ENCODE measurements around the gene KLHDC8A. TPM values are rescaled to one million over a fixed set of nuclear protein-coding genes. Genes with fewer than 3 reads are reported as not detected.
A peak's percentile ranks its signal among the peaks of the same experiment; 100 is the strongest.

The KLHDC8A gene
- total and polyA plus RNA-seq, 2 of the 13 experiments (the other 11 are each of a cell fraction or from before 2014, with no cell fraction given) = not detected

- TF ChIP-seq TSC22D2 (CRISPR knock-in tag; IDR thresholded peaks at IDR 0.05; ENCODE audit: borderline replicate concordance) (no peak), RFXANK (CRISPR knock-in tag; IDR thresholded peaks at IDR 0.05) (no peak), MTF1 (CRISPR knock-in tag; IDR thresholded peaks at IDR 0.05) (no peak)
Measured at GRCh38 chr1:205392650-205393049, 35.9 kb upstream of the KLHDC8A start (continued).

GRCh38 chr1:205391386-205391785, 34.7 kb upstream of the KLHDC8A start:
- 0% methylated on average over 5 of the region's 7 CpGs for WGBS (ENCODE audit: low lambda C conversion rate)
- H3K4me1 ChIP-seq (ENCODE audit: insufficient read depth, low read length) = peaks cover 17% of the 10 kb centered on the region
- no peaks in the 10 kb centered on the region for H3K9me3 ChIP-seq (ENCODE audit: low read length)
- no peak overlapping the region for H3K27ac ChIP-seq (ENCODE audit: extremely low read length, insufficient read depth, low read length)
- FAIRE-seq = no peak
- no peak overlapping the region for H3K9ac ChIP-seq (ENCODE audit: insufficient read depth, low read depth, low read length)
- H3K4me2 ChIP-seq (ENCODE audit: low read depth, low read length) = no peak overlapping the region
- no peak overlapping the region for H2AFZ ChIP-seq (ENCODE audit: low read length)
- ATAC-seq = peak; percentile 66
- ChIA-PET CTCF (ENCODE audit: low intra/inter-chr PET ratio, low total read pairs) (no interaction called here), POLR2A (no interaction called here)
- DNase-seq (ENCODE audit: low spot score) = peak; percentile 7
- H3K79me2 ChIP-seq (ENCODE audit: insufficient read depth, low read length) = no peaks in the 10 kb centered on the region
- H3K4me3 ChIP-seq (replicated peaks in 1 of 3; ENCODE audit: insufficient read depth in 1 of 3, low read depth in 2 of 3, low read length in 3 of 3) = no peak overlapping the region
- no peaks in the 10 kb centered on the region for H3K36me3 ChIP-seq (replicated peaks in 1 of 2; ENCODE audit: control insufficient read depth in 1 of 2, insufficient read depth in 2 of 2, low read length in 2 of 2)
- intact Hi-C loops (cut with micrococcal nuclease; ENCODE audit: unreplicated experiment) (no loop called here), in situ Hi-C loops (cut with HindIII; ENCODE audit: extremely low pct_ligation_motif_present, low pct_unique_long_range_greater_than_20kb) (no loop called here)
- no TSS peak for BruUV-seq (replicated peaks)
- H3K27me3 ChIP-seq (ENCODE audit: control insufficient read depth in 1 of 2, insufficient read depth in 2 of 2, low read length in 2 of 2) = no peaks in the 10 kb centered on the region
- H4K20me1 ChIP-seq (ENCODE audit: insufficient read depth, low read length) = no peaks in the 10 kb centered on the region
- TF ChIP-seq ZNF12 (CRISPR knock-in tag; IDR thresholded peaks at IDR 0.05) (no peak), JDP2 (CRISPR knock-in tag; IDR thresholded peaks at IDR 0.05; ENCODE audit: borderline replicate concordance) (no peak), ZBTB20 (CRISPR knock-in tag; IDR thresholded peaks at IDR 0.05; ENCODE audit: borderline replicate concordance, low read depth) (no peak), MYC (CRISPR knock-in tag; IDR thresholded peaks at IDR 0.05; ENCODE audit: borderline replicate concordance) (peak; percentile 45; the same call in 1 of the 2 replicates), TP53 (CRISPR knock-in tag; conservative IDR thresholded peaks at IDR 0.05) (no peak), ZNF225 (CRISPR knock-in tag; IDR thresholded peaks at IDR 0.05) (no peak), ZNF674 (CRISPR knock-in tag; IDR thresholded peaks at IDR 0.05; ENCODE audit: low read depth) (no peak), HNF4A (CRISPR knock-in tag; IDR thresholded peaks at IDR 0.05) (peak; percentile 61), ZBTB34 (CRISPR knock-in tag; IDR thresholded peaks at IDR 0.05) (no peak), FOXO1 (CRISPR knock-in tag; IDR thresholded peaks at IDR 0.05) (no peak), IRF1 (CRISPR knock-in tag; IDR thresholded peaks at IDR 0.05; ENCODE audit: low read depth) (no peak), ZNF784 (CRISPR knock-in tag; IDR thresholded peaks at IDR 0.05; ENCODE audit: borderline replicate concordance) (no peak), ZBTB37 (CRISPR knock-in tag; IDR thresholded peaks at IDR 0.05) (no peak), SAP130 (CRISPR knock-in tag; IDR thresholded peaks at IDR 0.05; ENCODE audit: low read depth) (no peak), MAX (IDR thresholded peaks at IDR 0.05) (peak; percentile 23; the same call in 1 of the 2 replicates)

Measured in HepG2 (cell line).